ENCODE data around the gene SYT13. TPM values are rescaled to one million over a fixed set of nuclear protein-coding genes. Genes with fewer than 3 reads are reported as not detected.

The SYT13 gene
- total RNA-seq, 1 donor from 2014 or later: 191 TPM

GRCh38 chr11:45225961-45226871, 59.9 kb downstream of the SYT13 start:
- DNase-seq (ENCODE audit: low spot score in 2 of 2) (no peak), FAIRE-seq (no peak)

- DNase-seq (ENCODE audit: low spot score in 2 of 2) (no peak), FAIRE-seq (no peak)
These were observed 60.9 kb downstream of the SYT13 start for GRCh38 chr11:45225277-45225676.

DNA sequence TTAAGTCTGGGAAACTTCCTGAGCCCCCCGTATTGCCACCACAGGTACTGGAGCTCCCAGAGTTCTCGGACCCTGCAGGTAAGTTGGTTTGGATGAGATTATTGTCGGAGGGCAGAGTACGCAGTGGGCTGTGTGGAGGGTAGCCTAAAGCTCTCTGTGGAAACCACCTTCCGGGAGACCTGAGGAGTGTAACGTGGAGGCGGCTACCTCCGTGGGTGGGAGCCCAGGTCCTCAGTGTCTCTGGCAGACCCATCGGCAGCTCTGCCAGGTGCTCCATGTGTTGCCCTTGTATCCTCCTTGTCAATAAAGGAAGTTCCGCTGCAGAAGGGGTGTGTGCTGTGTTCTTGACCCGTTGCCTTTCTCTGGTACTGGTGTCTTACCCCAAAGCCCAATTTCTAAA, 61.4 kb downstream of the SYT13 start:
- FAIRE-seq (no peak), DNase-seq (ENCODE audit: low spot score in 2 of 2) (no peak)

DNA sequence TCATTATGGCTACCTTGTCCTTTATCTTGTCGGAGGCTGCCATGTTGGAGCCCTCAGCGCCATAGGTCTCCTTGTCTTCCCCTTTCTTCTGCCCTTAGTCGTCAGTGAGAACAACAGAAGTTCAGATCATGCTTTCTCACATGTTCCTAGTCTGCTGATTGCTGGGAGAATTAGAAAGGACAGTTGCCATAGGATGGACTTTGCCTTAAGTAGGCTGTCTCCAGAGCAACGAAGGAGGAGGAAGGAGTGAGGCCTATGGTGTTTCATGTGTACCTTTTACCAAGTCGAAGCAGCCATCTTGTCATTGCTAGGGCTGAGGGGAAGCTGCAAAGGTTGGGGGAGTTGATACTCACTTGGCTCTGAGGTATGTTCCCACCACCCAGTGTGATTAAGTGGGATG, 62.6 kb downstream of the SYT13 start:
- DNase-seq (ENCODE audit: low spot score in 2 of 2): no peak
- no peak for FAIRE-seq

- DNase-seq (ENCODE audit: low spot score in 2 of 2) (no peak), FAIRE-seq (no peak)
These were observed 66.7 kb downstream of the SYT13 start for GRCh38 chr11:45219411-45219810.

DNA sequence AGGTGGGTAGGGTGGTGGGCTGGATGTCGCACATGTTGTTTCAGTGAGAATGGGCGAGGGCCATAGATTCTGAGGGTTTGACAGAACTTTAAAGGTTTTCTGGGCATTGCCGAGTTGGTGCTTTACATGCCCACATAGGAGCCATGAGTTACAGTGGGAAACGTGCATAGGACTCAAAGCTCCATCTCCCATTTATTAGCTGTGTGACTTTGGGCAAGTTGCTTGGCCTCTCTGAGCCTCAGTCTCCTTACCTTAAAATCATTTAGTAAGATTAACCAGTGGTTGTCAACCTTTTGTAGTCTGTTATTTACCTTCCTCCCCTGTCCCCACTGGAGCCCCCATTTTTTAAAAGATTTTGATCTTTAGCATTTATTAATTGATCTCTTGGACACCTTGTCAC, 67.4 kb downstream of the SYT13 start:
- DNase-seq (ENCODE audit: low spot score in 2 of 2) (no peak), FAIRE-seq (no peak)

DNA sequence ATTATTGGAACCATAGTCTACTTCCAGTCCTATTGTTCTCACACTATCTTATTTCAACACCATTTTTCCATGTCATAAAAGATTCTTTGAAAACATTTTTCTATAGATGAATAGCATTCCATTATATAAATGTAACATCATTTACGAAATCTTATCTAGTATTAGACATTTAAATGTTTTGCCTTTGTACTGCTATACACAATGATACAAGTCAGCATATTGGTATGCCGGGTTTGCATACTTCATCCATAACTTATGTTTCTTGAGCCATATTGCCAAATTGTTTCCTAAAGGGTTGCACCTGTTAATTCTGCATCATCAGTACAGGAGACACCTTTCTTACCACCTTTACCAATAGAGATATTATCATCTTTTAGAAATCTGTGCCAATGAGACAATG, 68.2 kb downstream of the SYT13 start:
- FAIRE-seq (no peak), DNase-seq (ENCODE audit: low spot score in 2 of 2) (no peak)

DNA sequence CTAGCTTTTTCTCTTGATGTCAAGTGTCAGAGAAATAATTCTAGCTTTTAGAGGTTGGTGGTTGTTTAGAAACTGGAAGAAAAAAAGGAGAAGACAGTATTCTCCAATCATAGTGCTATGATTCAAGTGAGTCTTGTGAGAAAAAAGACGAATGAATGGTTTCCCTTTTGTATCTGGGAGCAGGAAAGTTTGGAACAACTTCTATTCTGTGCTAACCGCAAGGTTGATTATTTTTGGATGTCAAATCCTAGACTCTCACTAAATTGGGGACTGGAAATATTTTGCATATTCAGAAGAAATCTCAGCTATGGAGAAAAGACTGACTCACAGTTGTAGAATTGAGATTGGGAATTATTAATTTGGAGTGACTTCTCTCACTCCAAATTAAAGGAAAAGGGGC, 69.2 kb downstream of the SYT13 start:
- DNase-seq (ENCODE audit: low spot score in 2 of 2) (no peak), FAIRE-seq (no peak)

- FAIRE-seq (no peak), DNase-seq (ENCODE audit: low spot score in 2 of 2) (no peak)
These were observed 70.1 kb downstream of the SYT13 start for GRCh38 chr11:45216031-45216430.

DNA sequence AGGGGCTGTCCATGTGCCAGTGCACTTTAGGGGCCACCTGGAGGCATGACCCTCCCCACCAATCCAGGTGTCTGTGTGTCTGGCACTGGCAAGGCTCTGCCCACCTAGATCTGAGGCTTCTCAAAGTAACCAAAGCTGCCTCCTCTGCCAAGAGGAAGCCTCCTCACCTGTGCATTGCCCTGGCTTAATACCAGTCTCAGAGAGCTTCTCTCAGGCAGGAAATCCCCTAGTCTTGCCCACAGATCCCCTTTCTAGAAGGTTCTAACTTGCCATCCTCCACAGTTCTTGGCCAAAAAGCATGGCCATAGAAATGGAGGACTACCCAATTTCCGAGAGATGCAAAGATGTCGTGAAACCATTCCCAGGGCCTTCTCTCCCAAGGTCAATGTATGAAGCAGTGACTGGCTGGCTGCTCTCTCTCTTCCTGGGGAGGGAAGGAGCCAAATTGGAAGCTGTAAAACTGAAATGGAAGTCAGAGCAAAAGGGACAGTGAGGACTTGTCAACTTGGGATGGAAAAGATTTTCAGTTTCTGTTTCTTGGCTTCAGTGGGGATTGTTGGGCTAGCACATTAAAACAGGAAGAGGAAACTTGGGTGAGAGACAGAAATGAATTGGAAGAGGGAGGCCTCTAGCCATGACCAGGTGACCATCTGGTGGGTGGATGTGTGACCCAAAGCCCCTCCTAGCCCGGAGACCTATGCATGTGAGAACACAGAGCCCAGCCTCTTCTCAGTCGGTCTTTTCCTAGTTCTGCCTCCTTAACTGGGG, 70.9 kb downstream of the SYT13 start:
- DNase-seq (ENCODE audit: low spot score in 2 of 2) (no peak), FAIRE-seq (no peak)

GRCh38 chr11:45213717-45214116, 72.4 kb downstream of the SYT13 start:
- DNase-seq (ENCODE audit: low spot score in 2 of 2): no peak
- no peak for FAIRE-seq

DNA sequence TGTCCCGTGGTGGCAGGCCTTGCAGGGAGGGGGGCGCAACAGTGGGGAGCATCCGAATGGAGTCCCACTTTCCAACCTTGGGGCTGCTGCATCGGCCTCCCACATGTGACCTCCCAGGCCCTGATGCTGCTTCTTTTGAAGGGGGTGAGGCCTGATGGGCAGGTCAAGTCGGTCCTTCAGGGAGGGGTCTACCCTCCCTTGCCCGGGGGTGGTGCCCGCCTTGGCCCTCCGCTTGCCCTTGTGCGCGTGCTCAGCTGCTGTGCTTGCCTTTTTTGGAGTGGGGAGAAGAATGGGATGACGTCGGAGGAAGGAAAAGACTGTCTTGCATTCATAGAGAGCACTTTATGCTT, 72.8 kb downstream of the SYT13 start:
- FAIRE-seq (no peak), DNase-seq (ENCODE audit: low spot score in 2 of 2) (no peak)

GRCh38 chr11:45212566-45213315, 73.4 kb downstream of the SYT13 start:
- DNase-seq (ENCODE audit: low spot score in 2 of 2) (no peak), FAIRE-seq (no peak)

DNA sequence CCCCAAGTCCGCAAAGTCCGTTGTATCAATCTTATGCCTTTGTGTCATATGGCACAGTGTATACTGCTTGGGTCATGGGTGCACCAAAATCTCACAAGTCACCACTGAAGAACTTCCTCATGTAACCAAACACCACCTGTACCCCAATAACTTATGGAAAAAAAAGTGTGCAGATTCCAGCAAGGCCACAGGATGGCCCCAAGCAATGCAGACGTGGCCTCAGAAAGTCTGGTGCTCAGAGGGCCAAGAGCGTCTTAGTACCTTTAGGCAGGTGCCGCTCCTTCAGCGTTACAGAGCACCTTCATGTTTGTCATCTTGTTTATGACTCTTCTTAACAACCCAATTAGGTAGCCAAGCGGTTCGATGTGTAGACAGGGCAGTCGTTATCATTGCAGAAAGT, 74.4 kb downstream of the SYT13 start:
- DNase-seq (ENCODE audit: low spot score in 2 of 2) (no peak), FAIRE-seq (no peak)

GRCh38 chr11:45210846-45211245, 75.3 kb downstream of the SYT13 start:
- no peak for DNase-seq (ENCODE audit: low spot score in 2 of 2)
- FAIRE-seq: no peak

GRCh38 chr11:45209891-45210699, 76.0 kb downstream of the SYT13 start:
- FAIRE-seq: no peak

DNA sequence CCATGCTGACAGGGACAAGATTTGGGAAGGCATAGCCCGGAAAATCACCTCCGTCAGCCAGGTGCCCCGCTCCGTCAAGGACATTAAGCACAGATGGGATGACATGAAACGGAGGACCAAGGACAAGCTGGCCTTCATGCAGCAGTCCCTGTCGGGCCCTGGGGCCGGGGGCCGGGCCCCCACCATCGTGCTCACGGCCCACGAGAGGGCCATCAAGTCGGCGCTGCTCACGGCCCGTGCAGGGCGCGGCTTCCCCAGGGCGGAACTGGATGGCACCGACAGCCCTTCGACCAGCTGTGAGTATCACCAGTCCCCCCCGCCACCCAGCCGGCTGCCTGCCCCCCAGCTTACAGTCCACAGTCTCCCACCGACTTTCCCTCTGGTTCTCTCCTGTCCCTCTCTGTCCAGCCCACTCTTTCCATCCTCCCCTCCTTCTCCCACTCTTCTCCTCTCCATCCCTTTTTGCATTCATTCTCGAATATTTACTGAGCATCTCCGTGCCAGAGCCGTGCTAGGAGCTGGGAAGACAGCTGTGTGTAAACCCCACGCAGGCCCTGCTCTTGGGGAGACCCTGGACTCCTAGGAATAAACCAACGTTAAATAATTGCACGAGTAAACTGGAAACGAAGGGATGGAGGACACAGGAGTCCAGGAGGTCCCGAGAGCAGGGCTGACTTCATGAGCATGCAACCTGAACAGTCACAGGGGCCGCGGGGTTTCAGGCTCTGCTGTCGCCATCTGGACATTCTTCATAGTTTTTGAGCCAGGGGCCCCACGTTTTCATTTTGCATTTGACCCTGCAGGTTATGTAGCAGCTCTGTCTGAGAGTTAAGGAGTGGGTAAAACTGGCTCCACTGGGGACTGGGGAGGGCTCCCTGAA, 76.9 kb downstream of the SYT13 start:
- DNase-seq (ENCODE audit: low spot score in 2 of 2) (no peak), FAIRE-seq (no peak)

More at GRCh38 chr11:45209891-45210699, 76.0 kb downstream of the SYT13 start:
- peak; percentile 59 to 78 for DNase-seq (ENCODE audit: low spot score in 2 of 2)

DNA sequence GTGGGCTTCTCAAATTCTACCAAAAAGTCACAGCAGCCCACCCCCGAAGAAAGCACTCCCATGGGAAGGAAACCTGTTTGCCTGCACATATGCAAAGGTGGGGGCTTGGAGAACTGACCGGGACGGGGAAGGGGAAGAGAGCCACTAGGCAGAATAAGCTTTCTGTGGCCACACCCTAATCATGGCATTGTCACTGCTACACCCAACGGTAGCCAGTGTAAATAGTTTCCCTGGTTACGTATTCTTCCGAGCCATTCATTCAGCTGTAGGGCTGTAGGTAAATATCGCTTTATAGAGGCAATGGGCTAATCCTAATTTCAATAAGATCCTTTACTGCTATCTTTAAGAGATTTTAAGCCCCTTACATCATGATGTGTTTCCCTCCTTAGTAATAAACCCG, 78.0 kb downstream of the SYT13 start:
- no peak for FAIRE-seq
- no peak for DNase-seq (ENCODE audit: low spot score in 2 of 2)

GRCh38 chr11:45205978-45206377, 80.2 kb downstream of the SYT13 start:
- FAIRE-seq (no peak), DNase-seq (ENCODE audit: low spot score in 2 of 2) (no peak)

Data from frontal cortex (tissue), 4 donors.